RWPE2 (cell line): ENCODE results near the gene FAM216A.
"Not testable (repeated sequence)": the region's sequence is repeated elsewhere in the genome, so short reads cannot be mapped to it uniquely, and the experiment has no call there.

Experiments used
- ATAC-seq: fragments of 200-7000 bp; cut with Tn5 transposase; 3 replicates; pipeline ENCODE4 v1.9.1; 2021; ENCODE audit warnings: low read depth
- DNase-seq: peaks from one replicate; pipeline ENCODE4 v3.0.0-alpha.2; 2020; ENCODE audit warnings: low spot score
- H3K27ac ChIP-seq: fragments of 450-650 bp; 2 replicates; pipeline ENCODE4 v1.5.1; 2017; ENCODE audit warnings: mild to moderate bottlenecking; ENCODE audit not compliant: poor library complexity, severe bottlenecking
- H3K27me3 ChIP-seq: fragments of 250-450 bp; sonication (Bioruptor Pico); 2 replicates; pipeline ENCODE4 v1.5.1; 2021; ENCODE audit warnings: mild to moderate bottlenecking, moderate library complexity; ENCODE audit not compliant: insufficient read depth, poor library complexity, severe bottlenecking
- H3K36me3 ChIP-seq: fragments of 250-450 bp; sonication (Bioruptor Pico); 2 replicates; pipeline ENCODE4 v1.5.1; 2020; ENCODE audit warnings: low read depth, mild to moderate bottlenecking, moderate library complexity
- H3K4me1 ChIP-seq: fragments of 250-450 bp; sonication (Bioruptor Pico); 2 replicates; pipeline ENCODE4 v1.5.1; 2021; ENCODE audit warnings: mild to moderate bottlenecking, moderate library complexity; ENCODE audit not compliant: insufficient read depth, poor library complexity, severe bottlenecking
- H3K4me3 ChIP-seq: fragments of 250-450 bp; sonication (Bioruptor Pico); 2 replicates; pipeline ENCODE4 v1.5.1; 2021; ENCODE audit warnings: mild to moderate bottlenecking, moderate library complexity; ENCODE audit not compliant: severe bottlenecking
- H3K9me3 ChIP-seq: fragments of 250-450 bp; sonication (Bioruptor Pico); 2 replicates; pipeline ENCODE4 v1.5.1; 2021; ENCODE audit warnings: mild to moderate bottlenecking, moderate library complexity; ENCODE audit not compliant: severe bottlenecking
- CTCF ChIP-seq: fragments of 450-650 bp; IDR thresholded peaks from one replicate; pipeline ENCODE4 v1.5.1; 2017; ENCODE audit warnings: mild to moderate bottlenecking, moderate library complexity; ENCODE audit not compliant: poor library complexity, severe bottlenecking

FAM216A gene

GRCh38 chr12:110426406-110426805 lies 42.2 kb upstream of the FAM216A start:
- ATAC-seq (no peak), DNase-seq (no peak)
- no peak overlapping the region for H3K27ac ChIP-seq
- no peaks in the 10 kb centered on the region for H3K4me1 ChIP-seq
- no peaks in the 10 kb centered on the region for H3K9me3 ChIP-seq
- H3K27me3 ChIP-seq = no peaks in the 10 kb centered on the region
- H3K4me3 ChIP-seq = no peak overlapping the region
- TF ChIP-seq CTCF = no peak
- H3K36me3 ChIP-seq = no peaks in the 10 kb centered on the region

- not testable (repeated sequence) for ATAC-seq, H3K27ac ChIP-seq, H3K4me3 ChIP-seq, H3K4me1 ChIP-seq, DNase-seq, H3K36me3 ChIP-seq, H3K9me3 ChIP-seq, H3K27me3 ChIP-seq
Observed at GRCh38 chr12:110429676-110430075, 39.0 kb upstream of the FAM216A start.

- H3K27ac ChIP-seq = no peak overlapping the region
- H3K27me3 ChIP-seq = no peaks in the 10 kb centered on the region
- no peak for TF ChIP-seq CTCF
- no peak for DNase-seq
- H3K9me3 ChIP-seq = no peaks in the 10 kb centered on the region
- H3K36me3 ChIP-seq = peaks cover 30% of the 10 kb centered on the region
- no peaks in the 10 kb centered on the region for H3K4me1 ChIP-seq
- peak overlapping the region; percentile 39 for H3K4me3 ChIP-seq
- ATAC-seq = no peak
Observed at GRCh38 chr12:110431957-110432587, 36.6 kb upstream of the FAM216A start.

GRCh38 chr12:110436231-110436630 lies 32.4 kb upstream of the FAM216A start:
- H3K27ac ChIP-seq = no peak overlapping the region
- no peaks in the 10 kb centered on the region for H3K4me1 ChIP-seq
- H3K27me3 ChIP-seq = no peaks in the 10 kb centered on the region
- DNase-seq (no peak), ATAC-seq (no peak)
- H3K36me3 ChIP-seq = peaks cover 63% of the 10 kb centered on the region
- no peak overlapping the region for H3K4me3 ChIP-seq
- no peak for TF ChIP-seq CTCF
- no peaks in the 10 kb centered on the region for H3K9me3 ChIP-seq

GRCh38 chr12:110444455-110444854 lies 24.2 kb upstream of the FAM216A start:
- DNase-seq (no peak), ATAC-seq (no peak)
- Histone ChIP-seq H3K4me1 (no peaks in the 10 kb centered on the region), H3K27me3 (no peaks in the 10 kb centered on the region), H3K27ac (no peak overlapping the region), H3K9me3 (no peaks in the 10 kb centered on the region), H3K4me3 (no peak overlapping the region), H3K36me3 (peaks cover 73% of the 10 kb centered on the region)
- no peak for TF ChIP-seq CTCF
